GM12878 (cell line): Measurements from ENCODE around the gene HOXD12. TPM values are rescaled to one million over a fixed set of nuclear protein-coding genes. Genes with fewer than 3 reads are reported as not detected.

Experiments
- ATAC-seq: fragments of 200-7000 bp; cut with Tn5 transposase; 3 replicates; pipeline ENCODE4 v1.9.1; 2020; ENCODE audit warnings: mild to moderate bottlenecking, moderate library complexity
- BruUV-seq: library from RNA; stranded (reverse); fragments of 400-500 nt; replicated peaks from 2 replicates; lab custom pipeline; 2021; lab: Mats Ljungman, UMichigan
- CTCF ChIA-PET: fragments of 300-600 bp; sonication (Branson Sonifier 250); formaldehyde crosslinking; extraction: SDS; loops from one replicate; lab custom pipeline; 2021; ENCODE audit warnings: inconsistent platforms; lab: Yijun Ruan, JAX
- POLR2A ChIA-PET: fragments of 350-600 bp; formaldehyde crosslinking; extraction: SDS; loops from one replicate; lab custom pipeline; 2021; ENCODE audit warnings: inconsistent platforms; lab: Charles Lee
- RAD21 ChIA-PET: fragments of 300-600 bp; sonication (Branson Sonifier 250); formaldehyde crosslinking; loops from one replicate; lab custom pipeline; 2023; ENCODE audit warnings: antibody characterized with exemption; ENCODE audit not compliant: unreplicated experiment; lab: Charles Lee
- SMC1A ChIA-PET: fragments of 300-600 bp; sonication (Branson Sonifier 250); formaldehyde crosslinking; loops from one replicate; lab custom pipeline; 2023; ENCODE audit not compliant: unreplicated experiment, uncharacterized antibody; lab: Charles Lee
- DNase-seq: peaks from one replicate; pipeline ENCODE4 v3.0.0-alpha.2; 2011; ENCODE audit warnings: low read depth, low spot score
- FAIRE-seq: peaks from 3 replicates; lab custom pipeline; 2011; peaks lifted over from hg19 to GRCh38; lab: Jason Lieb, UNC
- H2AFZ ChIP-seq: 2 replicates; pipeline ENCODE4 v1.6.0; 2011; ENCODE audit warnings: low read depth, low read length, control low read depth; ENCODE audit not compliant: control insufficient read depth
- H3K27ac ChIP-seq: 2 replicates; pipeline ENCODE4 v1.5.1; 2011; ENCODE audit warnings: control low read depth; ENCODE audit not compliant: control insufficient read depth, insufficient read depth
- H3K27me3 ChIP-seq, 2 experiments: replicated peaks in 1 of 2; 2 replicates each; pipeline versions ENCODE4 v1.6.0 to v1.6.1; 2011; ENCODE audit warnings: low read length in 1 of 2; ENCODE audit not compliant: control insufficient read depth in 2 of 2, insufficient read depth in 2 of 2
- H3K36me3 ChIP-seq, 2 experiments: 2 replicates each; pipeline ENCODE4 v1.5.1; 2011; ENCODE audit warnings: low read length in 1 of 2; ENCODE audit not compliant: control insufficient read depth in 2 of 2, insufficient read depth in 2 of 2
- H3K4me1 ChIP-seq: 2 replicates; pipeline ENCODE4 v1.6.1; 2011; ENCODE audit warnings: mild to moderate bottlenecking, low read length, moderate library complexity, mixed read lengths; ENCODE audit not compliant: control insufficient read depth, insufficient read depth
- H3K4me2 ChIP-seq: 2 replicates; pipeline ENCODE4 v1.6.0; 2011; ENCODE audit warnings: control low read depth; ENCODE audit not compliant: control insufficient read depth, insufficient read depth
- H3K4me3 ChIP-seq: fragments of 200-600 bp; sonication (generic); 2 replicates; pipeline ENCODE4 v1.5.1; 2016
- H3K79me2 ChIP-seq: 2 replicates; pipeline ENCODE4 v1.6.0; 2011; ENCODE audit warnings: low read length; ENCODE audit not compliant: control insufficient read depth, insufficient read depth
- H3K9ac ChIP-seq: 2 replicates; pipeline ENCODE4 v1.8.0; 2011; ENCODE audit warnings: low read length, control low read depth, mixed read lengths; ENCODE audit not compliant: control insufficient read depth, insufficient read depth
- H3K9me3 ChIP-seq: replicated peaks from 3 replicates; pipeline ENCODE4 v1.5.1; 2011; ENCODE audit warnings: mild to moderate bottlenecking, low read length; ENCODE audit not compliant: control insufficient read depth, insufficient read depth
- H4K20me1 ChIP-seq: 2 replicates; pipeline ENCODE4 v1.6.0; 2011; ENCODE audit not compliant: control insufficient read depth, insufficient read depth
- ZBTB4 ChIP-seq: fragments of 450-650 bp; formaldehyde crosslinking; IDR thresholded peaks from 2 replicates; pipeline ENCODE4 v1.4.0; 2022; ENCODE audit warnings: mild to moderate bottlenecking, moderate library complexity
- WGBS: methylation state at CpG from one replicate; pipeline ENCODE4 v1.1.6; 2016; ENCODE audit warnings: low lambda C conversion rate; ENCODE audit not compliant: insufficient replicate concordance, insufficient coverage; ENCODE audit errors: missing lambda C conversion rate; 5-methylcytosine and 5-hydroxymethylcytosine counted together
- in situ Hi-C: fragments of 300-500 bp; cut with MboI; formaldehyde crosslinking; loops from 9 replicates; pipeline ENCODE4 v1.14.3; 2018; ENCODE audit warnings: mixed read lengths
- intact Hi-C: fragments of 100-400 bp; cut with micrococcal nuclease; formaldehyde crosslinking; loops from one replicate; pipeline ENCODE4 v1.14.2; 2022; ENCODE audit not compliant: unreplicated experiment
- polyA plus RNA-seq, 11 experiments: library from polyadenylated mRNA; depleted of rRNA in 4 of 11; unstranded in 6 of 11; stranded (reverse) in 5 of 11; fragments of >200 nt; fragmentation: Nextera tagmentation in 4 of 11; fragmentation: Illumina TruSeq in 1 of 11; extraction: Ambion mirVana in 4 of 11; extraction: Trizol in 1 of 11; gene quantifications; 1 replicate in 1 of 11; 2 replicates in 10 of 11; pipeline versions ENCODE4 v1.2.1 to v1.2.3, GENCODE V29; 2011 to 2016; ENCODE audit warnings: inconsistent platforms in 2 of 11, missing spikeins in 2 of 11, low read depth in 1 of 11
- total RNA-seq, 4 experiments: library from RNA; depleted of rRNA in 3 of 4; stranded (reverse); fragments of >200 nt in 3 of 4; fragmentation: Illumina TruSeq in 1 of 4; extraction: Trizol in 1 of 4; gene quantifications; 2 replicates each; pipeline versions ENCODE4 v1.2.1 to v1.2.3, GENCODE V29; 2013 to 2021

HOXD12 gene
- total and polyA plus RNA-seq, 10 of the 15 experiments (the other 5 are each of a cell fraction or from before 2014, with no cell fraction given) = not detected

DNA sequence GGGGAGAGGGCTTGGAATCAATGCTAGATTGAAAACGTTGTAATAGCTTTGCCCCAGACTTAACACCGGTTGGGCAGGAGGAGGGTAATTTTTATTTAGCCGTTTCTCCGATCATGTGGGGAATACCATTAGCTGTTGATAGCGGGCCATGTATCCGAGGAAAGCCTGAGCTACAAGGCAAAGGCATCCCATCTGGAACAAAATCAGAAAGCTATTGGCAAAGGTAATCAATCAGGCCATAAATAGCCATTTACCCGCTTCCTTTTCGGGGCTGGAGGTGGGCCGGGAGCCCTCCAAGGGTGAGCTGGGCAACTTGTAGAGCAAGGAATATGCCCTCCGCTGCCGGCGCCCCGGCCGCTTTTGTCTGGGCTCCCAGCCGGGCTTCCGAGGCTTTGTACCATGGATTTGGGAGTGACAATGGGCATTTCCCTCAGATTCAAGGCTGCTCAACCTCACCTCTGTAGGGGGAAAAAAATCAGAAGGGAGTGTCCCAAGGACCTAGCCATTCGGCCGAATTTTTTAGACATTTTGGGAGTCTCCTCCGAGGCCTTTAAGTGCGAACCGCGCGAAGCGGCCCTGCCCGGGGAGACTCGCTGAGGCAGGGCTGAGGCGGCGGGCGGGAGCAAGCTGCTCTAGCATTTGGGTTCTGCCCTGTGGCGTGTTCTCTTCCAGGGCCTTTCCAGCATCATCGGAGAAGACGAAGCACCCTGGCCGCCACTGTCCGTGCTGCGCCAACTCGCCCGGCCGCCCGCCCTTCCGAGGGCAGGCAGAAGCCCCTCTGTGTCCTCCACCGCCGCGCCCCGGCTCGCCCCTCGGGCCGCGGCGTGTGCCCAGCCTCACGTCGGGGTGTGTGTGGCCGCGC is 21.8 kb downstream of the HOXD12 start:
- 47% methylated on average over 51 of the region's 53 CpGs for WGBS
- no peak for FAIRE-seq
- H3K79me2 ChIP-seq = no peaks in the 10 kb centered on the region
- ATAC-seq = no peak
- no peak overlapping the region for H3K27ac ChIP-seq
- H4K20me1 ChIP-seq = no peaks in the 10 kb centered on the region
- POLR2A ChIA-PET = no interaction called here
- no peak for TF ChIP-seq ZBTB4 (CRISPR knock-in tag)
- intact Hi-C loops (no loop called here), in situ Hi-C loops (loop anchor here (10.0 kb wide), 1 partner anchor 703 kb away; no protein-coding TSS in a partner anchor)
- H2AFZ ChIP-seq = no peak overlapping the region
- BruUV-seq = no TSS peak
- RAD21 ChIA-PET = no interaction called here
- DNase-seq = no peak
- H3K4me2 ChIP-seq = no peak overlapping the region
- H3K9ac ChIP-seq = no peak overlapping the region
- CTCF ChIA-PET = interaction anchor here (0.7 to 1.4 kb wide), 5 partner anchors 11 to 530 kb away, joined by 3 to 7 read pairs (median 4); no protein-coding TSS in a partner anchor
- SMC1A ChIA-PET = no interaction called here
- H3K27me3 ChIP-seq = peaks cover 5 to 37% of the 10 kb centered on the region in 2 experiments
- H3K36me3 ChIP-seq = no peaks in the 10 kb centered on the region
- H3K9me3 ChIP-seq = peaks cover 1% of the 10 kb centered on the region; the same call in 1 of the 3 replicates
- H3K4me3 ChIP-seq = no peak overlapping the region
- H3K4me1 ChIP-seq = no peaks in the 10 kb centered on the region
